ENCODE measurements around the gene R3HDM4. TPM values are rescaled to one million over a fixed set of nuclear protein-coding genes. Genes with fewer than 3 reads are reported as not detected.

R3HDM4 gene
- total and polyA plus RNA-seq, 10 of the 15 experiments (the other 5 are each of a cell fraction or from before 2014, with no cell fraction given), result 1.3 to 65.8 (median 27.7) TPM

GRCh38 chr19:918152-918437 is 5.1 kb upstream of the R3HDM4 start (continued):
- TF ChIP-seq ZBTB40 (IDR thresholded peaks at IDR 0.05; ENCODE audit: borderline replicate concordance), result no peak

GRCh38 chr19:917323-918151 is 4.5 kb upstream of the R3HDM4 start, which contains the start of gene KISS1R:
Gene KISS1R, plus strand, starts transcription at chr19:917333. Its CDS starts 170 bp downstream, at chr19:917503.
- 3% methylated on average over 80 of the region's 87 CpGs for WGBS (ENCODE audit: insufficient coverage, insufficient replicate concordance, low lambda C conversion rate, missing lambda C conversion rate)
- peaks cover 0 to 2% of the 10 kb centered on the region in 2 experiments; a peak in 1 of 4 replicates for H3K27me3 ChIP-seq (replicated peaks in 1 of 2; ENCODE audit: control insufficient read depth in 2 of 2, insufficient read depth in 2 of 2, low read length in 1 of 2)
- H2AFZ ChIP-seq (ENCODE audit: control insufficient read depth, low read depth, low read length), result no peak within 1 kb of the TSS
- no peaks in the 10 kb centered on the region for H3K9me3 ChIP-seq (replicated peaks; ENCODE audit: control insufficient read depth, insufficient read depth, low read length)
- intact Hi-C loops (cut with micrococcal nuclease; ENCODE audit: unreplicated experiment) (no loop called here), in situ Hi-C loops (cut with MboI) (no loop called here)
- no TSS peak for BruUV-seq (replicated peaks)
- ChIA-PET SMC1A (ENCODE audit: uncharacterized antibody, unreplicated experiment) (interaction anchor here (1.1 to 3.3 kb wide), 2 partner anchors 9 to 53 kb away, joined by 4 to 18 read pairs; no protein-coding TSS in a partner anchor), CTCF (interaction anchor here (1.7 to 4.6 kb wide), 3 partner anchors 11 to 54 kb away, joined by 3 to 50 read pairs (median 24); no protein-coding TSS in a partner anchor), RAD21 (ENCODE audit: unreplicated experiment) (interaction anchor here (0.6 to 3.6 kb wide), 4 partner anchors 21 to 59 kb away, joined by 3 to 46 read pairs (median 6); no protein-coding TSS in a partner anchor), POLR2A (interaction anchor here (0.6 to 1.3 kb wide), 2 partner anchors 24 to 411 kb away, joined by 4 to 8 read pairs; partner anchors contain the start of genes MED16 and RNU6-9)
- no peak within 1 kb of the TSS; the same call in 1 of the 2 replicates for H3K9ac ChIP-seq (ENCODE audit: control insufficient read depth, insufficient read depth, low read length)
- peak within 1 kb of the TSS; percentile 77 for H3K4me2 ChIP-seq (ENCODE audit: control insufficient read depth, insufficient read depth)
- DNase-seq (ENCODE audit: low read depth, low spot score) (no peak), ATAC-seq (peak; percentile 44), FAIRE-seq (no peak)
- no peaks in the 10 kb centered on the region for H3K36me3 ChIP-seq (ENCODE audit: control insufficient read depth in 2 of 2, insufficient read depth in 2 of 2, low read length in 1 of 2)
- H3K4me1 ChIP-seq (ENCODE audit: control insufficient read depth, insufficient read depth, low read length), result peaks cover 25% of the 10 kb centered on the region
- H3K4me3 ChIP-seq, result peak within 1 kb of the TSS; percentile 41; the same call in 1 of the 2 replicates
- H3K79me2 ChIP-seq (ENCODE audit: control insufficient read depth, insufficient read depth, low read length), result peaks cover 7% of the 10 kb centered on the region
- no peaks in the 10 kb centered on the region for H4K20me1 ChIP-seq (ENCODE audit: control insufficient read depth, insufficient read depth)
- H3K27ac ChIP-seq (ENCODE audit: control insufficient read depth, insufficient read depth), result no peak within 1 kb of the TSS
- TF ChIP-seq ETV6 (conservative IDR thresholded peaks at IDR 0.05 in 1 of 2, IDR thresholded peaks at IDR 0.05 in 1 of 2; ENCODE audit: borderline replicate concordance in 1 of 2, low read depth in 1 of 2) (no peak), REST (IDR thresholded peaks at IDR 0.05; ENCODE audit: low read depth, low read length) (no peak), NKRF (conservative IDR thresholded peaks at IDR 0.05) (peak; percentile 47; the same call in 1 of the 2 replicates), CEBPB (IDR thresholded peaks at IDR 0.05; ENCODE audit: borderline replicate concordance in 1 of 2, low read depth in 2 of 2, low read length in 2 of 2) (no peak), TCF3 (IDR thresholded peaks at IDR 0.05; ENCODE audit: borderline replicate concordance, insufficient read depth, low read depth, low read length) (peak; percentile 72; the same call in 1 of the 2 replicates), FOXK2 (IDR thresholded peaks at IDR 0.05) (no peak), HDGF (IDR thresholded peaks at IDR 0.05) (no peak)

Data from GM12878 (cell line).